SU-DHL-6 (cell line): ENCODE results near the gene UBE2Q1.

ENCODE experiments used
- EZH2phosphoT487 ChIP-seq: fragments of 200-600 bp; sonication (generic), shearing (Covaris generic); conservative IDR thresholded peaks from 2 replicates; pipeline ENCODE4 v1.6.1; 2018; ENCODE audit warnings: mild to moderate bottlenecking, antibody characterized with exemption, low read length, moderate library complexity, mixed read lengths
- TF ChIP-seq, protein P1 (sequence below): fragments of 200-600 bp; sonication (generic); IDR thresholded peaks from one replicate; pipeline ENCODE4 v1.5.1; 2017; ENCODE audit warnings: antibody characterized with exemption, mild to moderate bottlenecking, low read length, moderate library complexity; ENCODE audit not compliant: insufficient read depth, poor library complexity, severe bottlenecking

DNA sequence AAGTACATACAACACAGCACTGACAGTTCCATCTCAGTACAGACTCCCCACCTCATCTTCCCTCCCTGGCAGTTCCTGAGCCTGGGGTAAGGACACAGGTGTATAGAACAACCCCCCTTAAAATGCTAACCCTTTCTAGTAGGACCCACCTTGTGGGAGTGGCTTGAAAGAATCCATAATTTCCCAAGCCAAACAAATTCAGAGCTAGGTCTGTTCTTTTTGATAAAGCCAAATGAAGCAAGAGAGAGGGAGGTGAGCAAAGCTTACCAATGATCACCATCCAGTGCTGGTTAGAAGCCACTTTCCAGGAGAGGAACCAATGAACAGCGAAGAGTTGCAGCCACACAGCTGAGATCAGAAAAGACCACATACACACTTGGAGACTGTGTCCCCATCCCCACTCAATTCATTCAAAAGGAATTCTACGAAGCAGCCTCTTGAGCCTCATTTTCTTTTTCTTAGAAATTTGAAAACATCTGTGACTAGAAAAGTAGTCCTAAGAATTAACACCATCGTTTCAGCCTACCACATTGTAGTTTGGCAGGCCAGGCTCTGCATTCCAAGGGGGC lies 9.2 kb downstream of the UBE2Q1 start:
- TF ChIP-seq, protein P1, sequence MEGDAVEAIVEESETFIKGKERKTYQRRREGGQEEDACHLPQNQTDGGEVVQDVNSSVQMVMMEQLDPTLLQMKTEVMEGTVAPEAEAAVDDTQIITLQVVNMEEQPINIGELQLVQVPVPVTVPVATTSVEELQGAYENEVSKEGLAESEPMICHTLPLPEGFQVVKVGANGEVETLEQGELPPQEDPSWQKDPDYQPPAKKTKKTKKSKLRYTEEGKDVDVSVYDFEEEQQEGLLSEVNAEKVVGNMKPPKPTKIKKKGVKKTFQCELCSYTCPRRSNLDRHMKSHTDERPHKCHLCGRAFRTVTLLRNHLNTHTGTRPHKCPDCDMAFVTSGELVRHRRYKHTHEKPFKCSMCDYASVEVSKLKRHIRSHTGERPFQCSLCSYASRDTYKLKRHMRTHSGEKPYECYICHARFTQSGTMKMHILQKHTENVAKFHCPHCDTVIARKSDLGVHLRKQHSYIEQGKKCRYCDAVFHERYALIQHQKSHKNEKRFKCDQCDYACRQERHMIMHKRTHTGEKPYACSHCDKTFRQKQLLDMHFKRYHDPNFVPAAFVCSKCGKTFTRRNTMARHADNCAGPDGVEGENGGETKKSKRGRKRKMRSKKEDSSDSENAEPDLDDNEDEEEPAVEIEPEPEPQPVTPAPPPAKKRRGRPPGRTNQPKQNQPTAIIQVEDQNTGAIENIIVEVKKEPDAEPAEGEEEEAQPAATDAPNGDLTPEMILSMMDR, result no peak
- no peak for TF ChIP-seq EZH2phosphoT487
